Endothelial cell of umbilical vein (primary cell): ENCODE results near the gene ZZZ3. TPM values are rescaled to one million over a fixed set of nuclear protein-coding genes. Genes with fewer than 3 reads are reported as not detected.

Source experiments
- BruUV-seq: library from RNA; stranded (reverse); fragments of 400-500 nt; replicated peaks from 2 replicates; lab custom pipeline; 2021; lab: Mats Ljungman, UMichigan
- CTCF ChIA-PET: fragments of 300-600, 350-600 bp; sonication (Branson Sonifier 250); formaldehyde crosslinking; loops from one replicate; lab custom pipeline; 2021; ENCODE audit warnings: antibody characterized with exemption, inconsistent platforms; lab: Charles Lee
- POLR2A ChIA-PET: fragments of 300-600, 350-600 bp; sonication (Branson Sonifier 250); formaldehyde crosslinking; loops from one replicate; lab custom pipeline; 2021; ENCODE audit warnings: antibody characterized with exemption, inconsistent platforms; lab: Charles Lee
- DNase-seq: peaks from one replicate; pipeline ENCODE4 v3.0.0-alpha.2; 2011; ENCODE audit warnings: low read depth, low spot score
- FAIRE-seq: peaks from 2 replicates; lab custom pipeline; 2011; peaks lifted over from hg19 to GRCh38; lab: Jason Lieb, UNC
- H2AFZ ChIP-seq: 2 replicates; pipeline ENCODE4 v1.6.0; 2012; ENCODE audit warnings: low read depth, low read length, control low read depth, inconsistent platforms
- H3K27ac ChIP-seq: 2 replicates; pipeline ENCODE4 v1.5.1; 2011; ENCODE audit warnings: low read depth, mild to moderate bottlenecking, control low read depth, low read length, moderate library complexity; ENCODE audit not compliant: insufficient read depth
- H3K27me3 ChIP-seq, 2 experiments: 2 replicates each; pipeline versions ENCODE4 v1.6.0 to v1.6.1; 2011; ENCODE audit warnings: low read length in 2 of 2, mixed read lengths in 1 of 2; ENCODE audit not compliant: control insufficient read depth in 2 of 2, insufficient read depth in 2 of 2
- H3K36me3 ChIP-seq, 2 experiments: 2 replicates in 1 of 2; 3 replicates in 1 of 2; pipeline ENCODE4 v1.5.1; 2011; ENCODE audit warnings: low read length in 2 of 2, mild to moderate bottlenecking in 1 of 2, moderate library complexity in 1 of 2; ENCODE audit not compliant: control insufficient read depth in 2 of 2, insufficient read depth in 2 of 2; ENCODE audit errors: extremely low read depth in 1 of 2
- H3K4me1 ChIP-seq: 3 replicates; pipeline ENCODE4 v1.5.1; 2011; ENCODE audit warnings: mild to moderate bottlenecking, low read length; ENCODE audit not compliant: control insufficient read depth, insufficient read depth; ENCODE audit errors: extremely low read depth
- H3K4me2 ChIP-seq: 2 replicates; pipeline ENCODE4 v1.6.1; 2011; ENCODE audit warnings: low read length, control low read depth, mixed read lengths; ENCODE audit not compliant: insufficient read depth
- H3K4me3 ChIP-seq, 3 experiments: fragments of 200-600 bp in 1 of 3; sonication (generic), shearing (Covaris generic) in 1 of 3; replicated peaks in 1 of 3; 2 replicates each; pipeline ENCODE4 v1.5.1; 2011 to 2016; ENCODE audit warnings: control low read depth in 3 of 3, low read length in 3 of 3, mild to moderate bottlenecking in 2 of 3, inconsistent platforms in 1 of 3, low read depth in 1 of 3, moderate library complexity in 1 of 3; ENCODE audit not compliant: insufficient read depth in 1 of 3
- H3K79me2 ChIP-seq: 2 replicates; pipeline ENCODE4 v1.6.0; 2012; ENCODE audit warnings: low read length, inconsistent platforms; ENCODE audit not compliant: control insufficient read depth, insufficient read depth
- H3K9ac ChIP-seq: replicated peaks from 2 replicates; pipeline ENCODE3; 2011; ENCODE audit warnings: low read length, control low read depth; ENCODE audit not compliant: insufficient read depth; ENCODE audit errors: extremely low read depth
- H3K9me1 ChIP-seq: replicated peaks from 3 replicates; pipeline ENCODE4 v1.6.0; 2011; ENCODE audit warnings: mild to moderate bottlenecking, low read length; ENCODE audit not compliant: control insufficient read depth, insufficient read depth; ENCODE audit errors: extremely low read depth
- H3K9me3 ChIP-seq: replicated peaks from 2 replicates; pipeline ENCODE4 v1.5.1; 2012; ENCODE audit warnings: low read length, inconsistent platforms; ENCODE audit not compliant: control insufficient read depth, insufficient read depth
- H4K20me1 ChIP-seq: replicated peaks from 2 replicates; pipeline ENCODE3; 2011; ENCODE audit warnings: mild to moderate bottlenecking, low read length; ENCODE audit not compliant: control insufficient read depth, insufficient read depth; ENCODE audit errors: extremely low read depth
- EZH2 ChIP-seq: IDR thresholded peaks from 2 replicates; pipeline ENCODE4 v1.6.1; 2012; ENCODE audit warnings: borderline replicate concordance, low read depth, mild to moderate bottlenecking, moderate library complexity, low read length, inconsistent platforms; ENCODE audit not compliant: severe bottlenecking
- FOS ChIP-seq: IDR thresholded peaks from 2 replicates; pipeline ENCODE4 v1.6.1; 2011; ENCODE audit warnings: mild to moderate bottlenecking, low read length, moderate library complexity, borderline replicate concordance; ENCODE audit not compliant: insufficient read depth
- GATA2 ChIP-seq: IDR thresholded peaks from 2 replicates; pipeline ENCODE4 v1.7.0; 2011; ENCODE audit warnings: low read depth, mild to moderate bottlenecking, moderate library complexity, mixed read lengths, low read length; ENCODE audit not compliant: insufficient read length, insufficient read depth
- JUN ChIP-seq: IDR thresholded peaks from 2 replicates; pipeline ENCODE4 v1.6.1; 2011; ENCODE audit warnings: borderline replicate concordance, low read depth; ENCODE audit not compliant: insufficient read length, insufficient read depth
- MYC ChIP-seq: IDR thresholded peaks from one replicate; pipeline ENCODE4 v1.6.1; 2011; ENCODE audit warnings: mild to moderate bottlenecking, low read depth, low read length
- POLR2A ChIP-seq: IDR thresholded peaks from 2 replicates; pipeline ENCODE4 v1.6.1; 2012; ENCODE audit warnings: low read depth, mild to moderate bottlenecking, control low read depth, low read length
- POLR2AphosphoS5 ChIP-seq: IDR thresholded peaks from 2 replicates; pipeline ENCODE4 v1.6.1; 2012; ENCODE audit warnings: low read depth, mild to moderate bottlenecking, control low read depth, low read length, moderate library complexity; ENCODE audit not compliant: insufficient read depth
- dilution Hi-C: fragments of 300-500 bp; cut with MboI; formaldehyde crosslinking; loops from one replicate; pipeline ENCODE4 v1.15.0; 2019; ENCODE audit warnings: low sequenced_read_pairs; ENCODE audit not compliant: extremely low pct_ligation_motif_present
- intact Hi-C: fragments of 100-400 bp; cut with micrococcal nuclease; formaldehyde crosslinking; loops from one replicate; pipeline ENCODE4 v1.10.0; 2022
- polyA plus RNA-seq, 4 experiments: library from polyadenylated mRNA; depleted of rRNA in 3 of 4; stranded (reverse) in 3 of 4; unstranded in 1 of 4; fragments of >200 nt; gene quantifications; 2 replicates each; pipeline versions ENCODE4 v1.2.1 to v1.2.3, GENCODE V29; 2011 to 2012; ENCODE audit warnings: missing spikeins in 1 of 4
- total RNA-seq: library from RNA; stranded (reverse); gene quantifications from 2 replicates; pipeline ENCODE4 v1.2.3, GENCODE V29; 2021
- TF ChIP-seq, protein P1 (sequence below): IDR thresholded peaks from 2 replicates; pipeline ENCODE4 v1.6.1; 2011; ENCODE audit not compliant: insufficient read depth, insufficient read length
- TF ChIP-seq, protein P2 (sequence below), 2 donors: IDR thresholded peaks; 1 replicate in 1 of 2; 2 replicates in 1 of 2; pipeline ENCODE4 v1.5.1; 2011; ENCODE audit warnings: low read length in 2 of 2, mild to moderate bottlenecking in 2 of 2, moderate library complexity in 2 of 2, control low read depth in 1 of 2, inconsistent platforms in 1 of 2, low read depth in 1 of 2; ENCODE audit not compliant: insufficient read depth in 1 of 2; ENCODE audit errors: extremely low read depth in 1 of 2

The ZZZ3 gene
- total and polyA plus RNA-seq, 2 donors (not counting 3 experiments of a cell fraction or from before 2014, with no cell fraction given) = 13.1 to 54.3 TPM

DNA sequence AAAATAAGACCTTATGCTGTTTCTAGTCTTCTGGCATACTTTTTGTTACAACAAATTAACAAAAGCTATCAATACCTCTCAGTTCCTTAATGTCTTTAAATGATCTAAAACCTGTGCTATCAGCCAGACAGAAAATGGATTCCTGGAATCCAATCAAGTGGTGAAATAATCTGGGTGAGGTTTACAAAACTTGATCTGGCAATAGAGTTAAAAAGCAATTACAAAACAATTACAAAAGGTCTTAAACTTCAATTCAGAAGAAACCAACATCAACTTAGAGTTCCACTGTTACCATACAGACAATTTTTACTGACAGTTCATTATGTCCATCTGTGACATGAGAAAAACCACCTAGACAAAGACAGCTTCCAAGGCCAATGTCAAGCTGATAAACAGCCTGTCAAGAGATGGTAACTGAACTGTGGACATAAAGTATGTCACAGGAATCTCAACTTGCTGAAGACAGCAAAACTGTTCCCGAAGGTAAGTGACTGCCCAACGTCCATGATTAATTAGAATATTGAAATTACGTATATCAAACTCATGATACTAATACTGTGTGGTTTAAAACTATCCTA lies 17.4 kb downstream of the ZZZ3 start:
- Histone ChIP-seq H4K20me1 (peaks cover 7% of the 10 kb centered on the region), H2AFZ (no peak overlapping the region), H3K9me3 (no peaks in the 10 kb centered on the region), H3K36me3 (no peaks in the 10 kb centered on the region), H3K9me1 (peaks cover 2% of the 10 kb centered on the region), H3K4me1 (no peaks in the 10 kb centered on the region), H3K9ac (no peak overlapping the region), H3K4me3 (no peak overlapping the region), H3K79me2 (peaks cover 98% of the 10 kb centered on the region), H3K4me2 (no peak overlapping the region), H3K27ac (no peak overlapping the region), H3K27me3 (no peaks in the 10 kb centered on the region)
- DNase-seq (no peak), FAIRE-seq (no peak)
- intact Hi-C loops = no loop called here
- BruUV-seq = no TSS peak
- dilution Hi-C loops = no loop called here
- CTCF ChIA-PET = no interaction called here
- POLR2A ChIA-PET = no interaction called here
- TF ChIP-seq FOS = no peak
- TF ChIP-seq POLR2A = no peak
- TF ChIP-seq MYC = no peak
- no peak for TF ChIP-seq GATA2
- TF ChIP-seq, protein P1, sequence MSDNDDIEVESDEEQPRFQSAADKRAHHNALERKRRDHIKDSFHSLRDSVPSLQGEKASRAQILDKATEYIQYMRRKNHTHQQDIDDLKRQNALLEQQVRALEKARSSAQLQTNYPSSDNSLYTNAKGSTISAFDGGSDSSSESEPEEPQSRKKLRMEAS = no peak
- TF ChIP-seq POLR2AphosphoS5 = no peak
- TF ChIP-seq, protein P2, sequence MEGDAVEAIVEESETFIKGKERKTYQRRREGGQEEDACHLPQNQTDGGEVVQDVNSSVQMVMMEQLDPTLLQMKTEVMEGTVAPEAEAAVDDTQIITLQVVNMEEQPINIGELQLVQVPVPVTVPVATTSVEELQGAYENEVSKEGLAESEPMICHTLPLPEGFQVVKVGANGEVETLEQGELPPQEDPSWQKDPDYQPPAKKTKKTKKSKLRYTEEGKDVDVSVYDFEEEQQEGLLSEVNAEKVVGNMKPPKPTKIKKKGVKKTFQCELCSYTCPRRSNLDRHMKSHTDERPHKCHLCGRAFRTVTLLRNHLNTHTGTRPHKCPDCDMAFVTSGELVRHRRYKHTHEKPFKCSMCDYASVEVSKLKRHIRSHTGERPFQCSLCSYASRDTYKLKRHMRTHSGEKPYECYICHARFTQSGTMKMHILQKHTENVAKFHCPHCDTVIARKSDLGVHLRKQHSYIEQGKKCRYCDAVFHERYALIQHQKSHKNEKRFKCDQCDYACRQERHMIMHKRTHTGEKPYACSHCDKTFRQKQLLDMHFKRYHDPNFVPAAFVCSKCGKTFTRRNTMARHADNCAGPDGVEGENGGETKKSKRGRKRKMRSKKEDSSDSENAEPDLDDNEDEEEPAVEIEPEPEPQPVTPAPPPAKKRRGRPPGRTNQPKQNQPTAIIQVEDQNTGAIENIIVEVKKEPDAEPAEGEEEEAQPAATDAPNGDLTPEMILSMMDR (IDR thresholded peaks at IDR 0.05; ENCODE audit: extremely low read depth in 1 of 2, insufficient read depth in 1 of 2, low read depth in 1 of 2, low read length in 2 of 2) = no peak
- no peak for TF ChIP-seq EZH2
- TF ChIP-seq JUN = no peak
